Measurements from ENCODE around the gene SLC22A3. TPM values are rescaled to one million over a fixed set of nuclear protein-coding genes. Genes with fewer than 3 reads are reported as not detected.

Gene SLC22A3
- polyA plus RNA-seq, 1 of the 3 experiments (the other 2 are of a cell fraction): not detected

- Histone ChIP-seq H3K27ac (ENCODE audit: low read depth in 2 of 2, low read length in 1 of 2) (no peak overlapping the region), H3K9ac (no peak overlapping the region), H3K9me2 (no peaks in the 10 kb centered on the region), H3K4me3 (ENCODE audit: low read depth in 2 of 2, low read length in 1 of 2) (no peak overlapping the region), H3K9me3 (no peaks in the 10 kb centered on the region), H2AFZ (ENCODE audit: low read depth) (no peak overlapping the region), H3K4me1 (ENCODE audit: control insufficient read depth in 1 of 2, insufficient read depth in 2 of 2, low read depth in 1 of 2, low read length in 1 of 2) (no peaks in the 10 kb centered on the region), H3K4me2 (no peak overlapping the region), H3F3A (replicated peaks; ENCODE audit: insufficient read depth) (no peaks in the 10 kb centered on the region), H3K27me3 (ENCODE audit: insufficient read depth) (no peaks in the 10 kb centered on the region; the same call in 1 of the 2 replicates), H4K20me1 (ENCODE audit: insufficient read depth) (no peaks in the 10 kb centered on the region), H3K36me3 (replicated peaks in 1 of 2; ENCODE audit: control insufficient read depth in 1 of 2, insufficient read depth in 2 of 2, low read length in 1 of 2) (no peaks in the 10 kb centered on the region), H3K79me2 (ENCODE audit: insufficient read depth) (no peaks in the 10 kb centered on the region)
- DNase-seq: no peak
- ChIA-PET CTCF (no interaction called here), POLR2A (no interaction called here)
- TF ChIP-seq POLR2AphosphoS5 (IDR thresholded peaks at IDR 0.05; ENCODE audit: low read depth, low read length) (no peak), TAF1 (IDR thresholded peaks at IDR 0.05; ENCODE audit: borderline replicate concordance, low read depth, low read length) (no peak), NRF1 (IDR thresholded peaks at IDR 0.05; ENCODE audit: low read depth, low read length) (no peak), TEAD4 (IDR thresholded peaks at IDR 0.05; ENCODE audit: borderline replicate concordance, insufficient read depth) (no peak), IRF3 (IDR thresholded peaks at IDR 0.05; ENCODE audit: low read depth, low read length) (no peak), MXI1 (IDR thresholded peaks at IDR 0.05; ENCODE audit: low read depth, low read length) (no peak)
- TF ChIP-seq, protein P1, sequence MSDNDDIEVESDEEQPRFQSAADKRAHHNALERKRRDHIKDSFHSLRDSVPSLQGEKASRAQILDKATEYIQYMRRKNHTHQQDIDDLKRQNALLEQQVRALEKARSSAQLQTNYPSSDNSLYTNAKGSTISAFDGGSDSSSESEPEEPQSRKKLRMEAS (IDR thresholded peaks at IDR 0.05; ENCODE audit: low read depth): no peak
- 4% methylated on average over 3 of the region's 3 CpGs for WGBS (ENCODE audit: low lambda C conversion rate)
Measured at GRCh38 chr6:160494576-160494975, 146.4 kb downstream of the SLC22A3 start.

- no peak overlapping the region for H3K4me3 ChIP-seq (ENCODE audit: low read depth in 2 of 2, low read length in 1 of 2)
- H3K9ac ChIP-seq: no peak overlapping the region
- H4K20me1 ChIP-seq (ENCODE audit: insufficient read depth): no peaks in the 10 kb centered on the region
- 9% methylated on average over 4 of the region's 4 CpGs for WGBS (ENCODE audit: low lambda C conversion rate)
- ChIA-PET POLR2A (no interaction called here), CTCF (interaction anchor here (1.5 kb wide), 1 partner anchor 19 kb away, joined by 4 read pairs; no protein-coding TSS in a partner anchor)
- TF ChIP-seq FOXJ3 (CRISPR knock-in tag; IDR thresholded peaks at IDR 0.05) (no peak), RCOR1 (IDR thresholded peaks at IDR 0.05; ENCODE audit: low read length) (no peak), CHD2 (IDR thresholded peaks at IDR 0.05; ENCODE audit: low read length, partially characterized antibody) (no peak), GABPA (IDR thresholded peaks at IDR 0.05; ENCODE audit: low read depth) (no peak), RAD21 (IDR thresholded peaks at IDR 0.05; ENCODE audit: low read length) (no peak), REST (IDR thresholded peaks at IDR 0.05; ENCODE audit: low read depth, low read length) (no peak), TAF1 (IDR thresholded peaks at IDR 0.05; ENCODE audit: borderline replicate concordance, low read depth, low read length) (no peak), FOSL2 (IDR thresholded peaks at IDR 0.05; ENCODE audit: borderline replicate concordance, low read depth) (no peak), USF2 (IDR thresholded peaks at IDR 0.05; ENCODE audit: borderline replicate concordance, low read depth, low read length) (no peak), SIN3A (IDR thresholded peaks at IDR 0.05; ENCODE audit: borderline replicate concordance, low read depth, low read length) (no peak)
- TF ChIP-seq, protein P2, sequence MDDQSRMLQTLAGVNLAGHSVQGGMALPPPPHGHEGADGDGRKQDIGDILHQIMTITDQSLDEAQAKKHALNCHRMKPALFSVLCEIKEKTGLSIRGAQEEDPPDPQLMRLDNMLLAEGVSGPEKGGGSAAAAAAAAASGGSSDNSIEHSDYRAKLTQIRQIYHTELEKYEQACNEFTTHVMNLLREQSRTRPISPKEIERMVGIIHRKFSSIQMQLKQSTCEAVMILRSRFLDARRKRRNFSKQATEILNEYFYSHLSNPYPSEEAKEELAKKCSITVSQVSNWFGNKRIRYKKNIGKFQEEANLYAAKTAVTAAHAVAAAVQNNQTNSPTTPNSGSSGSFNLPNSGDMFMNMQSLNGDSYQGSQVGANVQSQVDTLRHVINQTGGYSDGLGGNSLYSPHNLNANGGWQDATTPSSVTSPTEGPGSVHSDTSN (IDR thresholded peaks at IDR 0.05): no peak
- no peaks in the 10 kb centered on the region for H3K36me3 ChIP-seq (replicated peaks in 1 of 2; ENCODE audit: control insufficient read depth in 1 of 2, insufficient read depth in 2 of 2, low read length in 1 of 2)
- no peaks in the 10 kb centered on the region; the same call in 1 of the 2 replicates for H3K27me3 ChIP-seq (ENCODE audit: insufficient read depth)
- no peaks in the 10 kb centered on the region for H3K9me2 ChIP-seq
- no peak for DNase-seq
- no peaks in the 10 kb centered on the region for H3K79me2 ChIP-seq (ENCODE audit: insufficient read depth)
- H3F3A ChIP-seq (replicated peaks; ENCODE audit: insufficient read depth): no peaks in the 10 kb centered on the region
- H3K27ac ChIP-seq (ENCODE audit: low read depth in 2 of 2, low read length in 1 of 2): no peak overlapping the region
- no peaks in the 10 kb centered on the region for H3K9me3 ChIP-seq
- no peak overlapping the region for H2AFZ ChIP-seq (ENCODE audit: low read depth)
- no peak overlapping the region for H3K4me2 ChIP-seq
- H3K4me1 ChIP-seq (ENCODE audit: control insufficient read depth in 1 of 2, insufficient read depth in 2 of 2, low read depth in 1 of 2, low read length in 1 of 2): no peaks in the 10 kb centered on the region
Measured at GRCh38 chr6:160500639-160501038, 152.5 kb downstream of the SLC22A3 start.
